ENCODE results near the gene KAZN.

KAZN gene

DNA sequence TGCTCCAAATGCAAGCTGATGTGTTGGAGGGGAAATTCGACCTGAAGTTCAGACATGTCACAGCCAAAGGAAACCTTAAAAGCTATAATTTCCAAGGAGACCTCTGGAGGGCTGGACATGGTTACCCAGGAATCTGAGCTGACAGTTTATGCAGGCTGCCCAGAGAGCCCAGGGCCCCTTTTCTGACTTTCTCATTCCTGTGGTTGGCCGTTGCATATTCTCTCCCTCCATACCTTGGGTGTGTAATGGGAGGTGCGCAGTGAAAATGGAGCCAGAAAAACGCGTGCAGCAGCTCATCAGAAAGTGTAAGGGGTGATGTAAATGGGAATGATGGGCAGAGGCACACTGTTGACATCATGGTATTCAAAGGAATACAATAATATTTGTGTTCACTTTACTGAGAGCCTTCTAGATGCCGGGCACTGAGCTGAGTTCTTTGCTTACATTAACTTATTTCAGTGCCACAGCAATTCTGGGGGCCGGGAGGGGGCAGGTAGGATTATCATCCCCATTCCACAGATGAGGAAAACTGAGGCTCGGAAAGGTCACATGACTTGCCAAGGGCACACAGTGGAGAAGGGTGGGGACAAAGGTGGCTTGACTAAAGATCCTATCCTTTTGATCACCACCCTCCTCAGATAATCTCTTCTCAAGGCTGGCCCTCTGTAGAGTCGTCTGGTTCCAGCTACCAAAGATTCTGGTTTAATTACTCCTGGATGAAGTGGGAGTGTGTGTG is 38.6 kb downstream of the KAZN start:
- Histone ChIP-seq H3K27me3 (ENCODE audit: control insufficient read depth in 1 of 2, insufficient read depth in 2 of 2, low read length in 2 of 2) (peaks cover 0 to 3% of the 10 kb centered on the region in 2 donors), H3K27ac (ENCODE audit: low read depth, low read length) (no peak overlapping the region), H3K4me1 (ENCODE audit: control insufficient read depth in 1 of 2, insufficient read depth in 2 of 2, low read length in 2 of 2) (no peaks in the 10 kb centered on the region), H3K9ac (ENCODE audit: low read depth in 1 of 2, low read length in 2 of 2) (no peak overlapping the region), H3K4me3 (ENCODE audit: low read depth in 1 of 2, low read length in 2 of 2) (no peak overlapping the region), H3K36me3 (ENCODE audit: control insufficient read depth in 1 of 2, insufficient read depth in 2 of 2, low read length in 2 of 2) (no peaks in the 10 kb centered on the region), H3K9me3 (ENCODE audit: control insufficient read depth in 1 of 2, low read length in 2 of 2) (no peaks in the 10 kb centered on the region)

DNA sequence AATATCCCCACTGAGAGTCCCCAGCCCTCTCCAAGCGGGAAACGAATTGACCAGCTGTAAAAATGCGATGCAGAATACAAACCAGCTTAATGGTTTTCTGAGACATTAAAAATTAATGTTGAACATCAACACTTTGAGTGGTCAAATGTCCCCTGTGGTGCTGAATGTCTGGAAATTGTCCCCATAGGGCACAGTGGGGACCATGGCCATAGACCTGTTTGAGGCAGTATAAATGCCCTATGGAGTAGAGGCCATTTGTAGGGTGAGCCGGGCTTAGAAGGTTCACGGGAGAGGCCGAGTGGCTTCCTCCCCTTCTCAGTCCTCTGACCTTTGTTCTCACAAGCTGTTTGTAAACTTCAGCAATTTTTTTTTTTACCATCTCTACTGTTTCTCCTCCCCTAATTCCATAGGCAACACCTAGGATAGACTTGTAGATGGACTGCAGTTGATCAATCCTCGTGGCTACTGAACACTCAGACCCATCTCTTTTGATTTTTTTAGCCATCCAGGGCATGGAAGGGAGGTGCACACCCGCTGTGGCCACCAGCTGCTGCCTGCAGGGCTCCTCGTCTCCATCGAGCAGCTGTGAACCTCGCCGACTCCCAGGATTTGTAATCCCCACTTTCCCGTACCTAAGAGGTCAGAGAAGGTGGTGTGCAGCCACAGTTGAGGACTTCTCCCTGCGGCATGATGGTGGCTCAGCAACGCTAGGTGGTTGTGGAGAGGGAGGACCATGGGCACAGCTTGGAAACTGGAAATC is 41.0 kb downstream of the KAZN start:
- no peak overlapping the region for H3K27ac ChIP-seq (ENCODE audit: low read depth, low read length)
- H3K9me3 ChIP-seq (ENCODE audit: control insufficient read depth in 1 of 2, low read length in 2 of 2) = no peaks in the 10 kb centered on the region
- H3K4me1 ChIP-seq (ENCODE audit: control insufficient read depth in 1 of 2, insufficient read depth in 2 of 2, low read length in 2 of 2) = no peaks in the 10 kb centered on the region
- peaks cover 0 to 3% of the 10 kb centered on the region in 2 donors for H3K27me3 ChIP-seq (ENCODE audit: control insufficient read depth in 1 of 2, insufficient read depth in 2 of 2, low read length in 2 of 2)
- no peak overlapping the region for H3K9ac ChIP-seq (ENCODE audit: low read depth in 1 of 2, low read length in 2 of 2)
- no peak overlapping the region for H3K4me3 ChIP-seq (ENCODE audit: low read depth in 1 of 2, low read length in 2 of 2)
- no peaks in the 10 kb centered on the region for H3K36me3 ChIP-seq (ENCODE audit: control insufficient read depth in 1 of 2, insufficient read depth in 2 of 2, low read length in 2 of 2)

DNA sequence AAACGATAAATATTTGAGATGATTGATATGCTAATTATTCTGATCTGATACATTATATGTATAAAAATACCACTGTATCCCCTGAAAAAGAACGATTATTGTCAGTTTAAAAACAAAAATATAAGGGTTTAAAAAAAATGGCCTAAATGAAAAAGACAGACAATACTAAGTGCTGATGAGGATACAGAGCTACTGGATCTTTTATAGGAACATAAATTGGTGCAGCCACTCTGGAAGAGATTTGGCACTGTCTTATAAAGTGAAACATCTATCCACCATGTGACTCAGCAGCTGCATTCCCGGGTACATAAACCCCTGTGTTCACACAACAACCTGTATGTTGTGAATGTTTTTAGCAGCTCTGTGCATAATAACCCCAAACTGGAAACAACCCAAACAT is 44.2 kb downstream of the KAZN start:
- Histone ChIP-seq H3K36me3 (ENCODE audit: control insufficient read depth in 1 of 2, insufficient read depth in 2 of 2, low read length in 2 of 2) (no peaks in the 10 kb centered on the region), H3K27ac (ENCODE audit: low read depth, low read length) (no peak overlapping the region), H3K9me3 (ENCODE audit: control insufficient read depth in 1 of 2, low read length in 2 of 2) (peaks cover 0 to 6% of the 10 kb centered on the region in 2 donors)

DNA sequence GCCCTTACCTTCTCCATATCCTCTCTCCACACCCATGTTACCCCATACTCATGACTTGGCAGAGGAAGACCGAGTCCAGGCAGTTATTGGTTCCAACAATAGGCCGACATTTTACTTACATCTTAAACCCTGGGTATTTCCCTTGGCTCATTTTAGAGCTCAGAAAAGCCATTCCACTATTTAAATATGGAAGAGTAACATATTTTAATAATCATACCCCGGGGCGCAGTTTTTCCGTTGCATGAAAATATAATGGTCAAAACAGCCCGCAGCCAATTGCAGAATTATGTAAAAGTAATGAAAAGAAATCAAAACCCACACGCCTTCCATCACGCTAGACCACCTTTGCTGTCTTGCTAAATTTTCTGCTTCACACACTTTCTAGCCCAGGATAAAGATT is 48.5 kb downstream of the KAZN start:
- Histone ChIP-seq H3K27me3 (ENCODE audit: control insufficient read depth in 1 of 2, insufficient read depth in 2 of 2, low read length in 2 of 2) (no peaks in the 10 kb centered on the region), H3K4me1 (ENCODE audit: control insufficient read depth in 1 of 2, insufficient read depth in 2 of 2, low read length in 2 of 2) (no peaks in the 10 kb centered on the region), H3K9ac (ENCODE audit: low read depth in 1 of 2, low read length in 2 of 2) (no peak overlapping the region), H3K9me3 (ENCODE audit: control insufficient read depth in 1 of 2, low read length in 2 of 2) (peaks cover 0 to 6% of the 10 kb centered on the region in 2 donors), H3K36me3 (ENCODE audit: control insufficient read depth in 1 of 2, insufficient read depth in 2 of 2, low read length in 2 of 2) (no peaks in the 10 kb centered on the region), H3K27ac (ENCODE audit: low read depth, low read length) (no peak overlapping the region), H3K4me3 (ENCODE audit: low read depth in 1 of 2, low read length in 2 of 2) (no peak overlapping the region)

More for the DNA sequence above, 44.2 kb downstream of the KAZN start:
- Histone ChIP-seq H3K4me3 (ENCODE audit: low read depth in 1 of 2, low read length in 2 of 2) (no peak overlapping the region), H3K9ac (ENCODE audit: low read depth in 1 of 2, low read length in 2 of 2) (no peak overlapping the region), H3K27me3 (ENCODE audit: control insufficient read depth in 1 of 2, insufficient read depth in 2 of 2, low read length in 2 of 2) (no peaks in the 10 kb centered on the region), H3K4me1 (ENCODE audit: control insufficient read depth in 1 of 2, insufficient read depth in 2 of 2, low read length in 2 of 2) (no peaks in the 10 kb centered on the region)

DNA sequence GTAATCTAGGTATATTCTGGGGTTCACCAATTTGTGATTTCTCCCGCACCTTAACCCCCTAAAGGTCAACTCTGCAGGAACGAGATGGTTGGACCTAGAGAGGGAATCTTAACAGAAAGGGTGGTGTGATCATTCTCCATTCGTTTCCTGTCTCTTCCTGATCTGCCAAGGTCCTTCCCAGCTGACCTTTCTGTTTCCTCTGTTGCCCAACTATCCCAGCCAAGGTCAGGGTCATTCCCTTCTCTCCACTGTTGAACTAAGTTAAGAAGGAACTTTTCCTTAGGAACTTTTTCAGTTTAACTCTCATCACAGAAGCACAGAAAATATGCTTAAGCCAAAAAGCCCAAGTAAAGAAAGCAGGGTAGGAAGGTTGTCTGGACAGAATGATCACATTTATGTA is 49.3 kb downstream of the KAZN start:
- Histone ChIP-seq H3K36me3 (ENCODE audit: control insufficient read depth in 1 of 2, insufficient read depth in 2 of 2, low read length in 2 of 2) (no peaks in the 10 kb centered on the region), H3K4me3 (ENCODE audit: low read depth in 1 of 2, low read length in 2 of 2) (no peak overlapping the region), H3K4me1 (ENCODE audit: control insufficient read depth in 1 of 2, insufficient read depth in 2 of 2, low read length in 2 of 2) (no peaks in the 10 kb centered on the region)

DNA sequence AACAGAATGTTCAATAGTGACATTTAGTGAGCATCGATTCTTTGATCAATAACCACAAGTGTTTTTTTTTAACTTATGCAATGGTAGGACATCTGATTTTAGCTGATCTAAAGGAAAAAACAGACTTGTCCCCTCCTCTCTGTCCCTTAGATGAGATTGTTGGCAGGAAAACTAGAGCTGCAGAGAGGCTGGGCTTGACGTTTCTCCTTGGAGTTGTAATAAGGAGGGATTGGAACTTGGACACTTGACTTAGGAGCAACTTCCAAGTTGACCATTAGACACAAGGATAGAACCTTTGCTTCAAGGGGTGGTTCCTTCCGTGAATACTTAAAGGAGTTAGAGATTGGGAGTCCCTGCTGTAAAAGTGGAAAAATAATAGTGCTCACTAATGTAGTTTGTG is 49.9 kb downstream of the KAZN start:
- no peak overlapping the region for H3K4me3 ChIP-seq (ENCODE audit: low read depth in 1 of 2, low read length in 2 of 2)
- peaks cover 0 to 6% of the 10 kb centered on the region in 2 donors for H3K9me3 ChIP-seq (ENCODE audit: control insufficient read depth in 1 of 2, low read length in 2 of 2)
- H3K4me1 ChIP-seq (ENCODE audit: control insufficient read depth in 1 of 2, insufficient read depth in 2 of 2, low read length in 2 of 2) = no peaks in the 10 kb centered on the region
- no peaks in the 10 kb centered on the region for H3K27me3 ChIP-seq (ENCODE audit: control insufficient read depth in 1 of 2, insufficient read depth in 2 of 2, low read length in 2 of 2)
- H3K27ac ChIP-seq (ENCODE audit: low read depth, low read length) = no peak overlapping the region
- no peaks in the 10 kb centered on the region for H3K36me3 ChIP-seq (ENCODE audit: control insufficient read depth in 1 of 2, insufficient read depth in 2 of 2, low read length in 2 of 2)
- H3K9ac ChIP-seq (ENCODE audit: low read depth in 1 of 2, low read length in 2 of 2) = no peak overlapping the region

More for the DNA sequence above, 49.3 kb downstream of the KAZN start:
- H3K9me3 ChIP-seq (ENCODE audit: control insufficient read depth in 1 of 2, low read length in 2 of 2) = peaks cover 0 to 6% of the 10 kb centered on the region in 2 donors
- no peak overlapping the region for H3K27ac ChIP-seq (ENCODE audit: low read depth, low read length)
- H3K27me3 ChIP-seq (ENCODE audit: control insufficient read depth in 1 of 2, insufficient read depth in 2 of 2, low read length in 2 of 2) = no peaks in the 10 kb centered on the region
- no peak overlapping the region for H3K9ac ChIP-seq (ENCODE audit: low read depth in 1 of 2, low read length in 2 of 2)

DNA sequence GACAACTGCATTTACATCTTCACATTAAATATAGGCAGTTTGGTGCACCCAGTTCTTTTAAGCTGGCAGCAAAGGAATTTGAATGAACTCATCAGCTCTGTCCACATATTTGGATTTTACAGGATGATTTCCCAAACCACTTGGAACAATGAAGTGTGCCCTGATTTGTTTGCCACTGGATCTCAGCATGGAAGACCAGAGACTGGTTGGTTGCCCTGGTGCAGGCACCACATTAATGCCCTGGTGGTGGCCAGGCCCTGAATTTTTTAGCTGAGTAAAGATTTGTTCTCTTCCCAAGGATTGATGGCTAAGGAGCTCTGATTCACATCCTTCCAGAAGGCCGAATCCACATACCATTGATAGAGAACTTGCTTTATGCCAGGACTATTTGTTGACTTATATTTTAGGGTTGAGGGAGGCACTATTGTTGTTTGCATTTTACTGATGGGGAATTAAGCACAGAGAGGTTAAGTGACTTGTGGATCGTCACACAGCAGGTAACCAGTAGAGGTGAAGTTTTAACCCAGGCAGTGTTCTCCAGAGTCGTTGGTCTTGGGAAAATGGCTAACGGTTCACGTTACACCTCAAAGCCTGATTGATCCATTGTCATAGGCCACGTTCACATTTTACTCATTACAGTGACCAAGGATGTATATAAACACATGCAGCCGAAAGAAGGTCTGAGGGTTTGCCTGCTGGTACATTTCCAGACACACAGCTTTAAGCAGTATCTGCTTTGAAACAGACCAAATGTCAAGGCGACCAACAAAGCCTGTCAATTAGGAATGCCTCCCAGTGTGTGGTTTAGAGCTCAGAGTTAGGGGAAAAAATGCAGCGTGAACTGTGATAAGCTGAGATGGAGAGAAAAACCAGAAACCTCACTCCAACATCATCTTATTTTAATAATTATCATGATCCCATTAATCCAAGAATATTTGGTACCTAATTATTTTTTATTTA is 50.7 kb downstream of the KAZN start:
- no peak overlapping the region for H3K9ac ChIP-seq (ENCODE audit: low read depth in 1 of 2, low read length in 2 of 2)
- no peaks in the 10 kb centered on the region for H3K27me3 ChIP-seq (ENCODE audit: control insufficient read depth in 1 of 2, insufficient read depth in 2 of 2, low read length in 2 of 2)
- H3K27ac ChIP-seq (ENCODE audit: low read depth, low read length) = no peak overlapping the region
- H3K36me3 ChIP-seq (ENCODE audit: control insufficient read depth in 1 of 2, insufficient read depth in 2 of 2, low read length in 2 of 2) = no peaks in the 10 kb centered on the region
- peaks cover 0 to 6% of the 10 kb centered on the region in 2 donors for H3K9me3 ChIP-seq (ENCODE audit: control insufficient read depth in 1 of 2, low read length in 2 of 2)
- no peak overlapping the region for H3K4me3 ChIP-seq (ENCODE audit: low read depth in 1 of 2, low read length in 2 of 2)
- no peaks in the 10 kb centered on the region for H3K4me1 ChIP-seq (ENCODE audit: control insufficient read depth in 1 of 2, insufficient read depth in 2 of 2, low read length in 2 of 2)

DNA sequence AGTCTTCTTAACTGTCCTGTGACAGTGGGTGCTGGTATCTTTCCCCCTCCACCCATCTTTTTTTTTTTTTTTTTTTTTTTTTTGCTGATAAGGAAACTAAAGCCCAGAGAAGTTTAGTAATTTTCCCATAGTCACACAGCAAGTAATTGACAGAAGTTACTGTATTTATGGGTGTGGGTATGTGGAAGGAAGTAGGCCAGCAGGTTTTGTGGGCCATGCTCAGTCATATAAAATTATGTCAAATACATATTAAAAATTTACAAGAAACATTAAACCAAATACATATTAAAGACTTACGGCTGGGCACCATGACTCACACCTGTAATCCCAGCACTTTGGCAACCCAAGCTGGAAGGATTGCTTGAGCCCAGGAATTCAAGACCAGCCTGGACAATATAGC is 51.5 kb downstream of the KAZN start:
- no peak overlapping the region for H3K27ac ChIP-seq (ENCODE audit: low read depth, low read length)
- H3K27me3 ChIP-seq (ENCODE audit: control insufficient read depth in 1 of 2, insufficient read depth in 2 of 2, low read length in 2 of 2) = no peaks in the 10 kb centered on the region
- H3K4me1 ChIP-seq (ENCODE audit: control insufficient read depth in 1 of 2, insufficient read depth in 2 of 2, low read length in 2 of 2) = no peaks in the 10 kb centered on the region

DNA sequence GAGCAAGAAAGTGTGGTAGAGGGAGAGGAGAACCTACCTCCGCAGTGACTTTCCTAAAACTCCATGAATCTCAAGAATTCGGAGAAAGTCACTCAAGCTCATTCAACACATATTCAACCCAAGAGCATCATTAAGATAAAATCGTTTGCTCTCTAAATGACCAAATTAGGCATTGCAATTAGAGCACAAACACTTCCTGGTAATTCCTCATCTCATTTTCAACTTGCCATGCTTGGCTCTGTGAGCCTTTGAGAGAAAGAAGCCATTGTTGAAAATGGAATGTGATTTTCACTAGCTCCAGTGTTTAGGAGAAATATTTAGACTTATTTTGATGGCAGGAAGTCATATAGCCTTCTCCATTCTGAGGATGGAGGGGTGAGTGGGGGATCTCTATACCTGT is 52.5 kb downstream of the KAZN start:
- H3K4me3 ChIP-seq (ENCODE audit: low read depth in 1 of 2, low read length in 2 of 2) = no peak overlapping the region
- no peak overlapping the region for H3K27ac ChIP-seq (ENCODE audit: low read depth, low read length)
- no peak overlapping the region for H3K9ac ChIP-seq (ENCODE audit: low read depth in 1 of 2, low read length in 2 of 2)
- no peaks in the 10 kb centered on the region for H3K9me3 ChIP-seq (ENCODE audit: control insufficient read depth in 1 of 2, low read length in 2 of 2)
- H3K27me3 ChIP-seq (ENCODE audit: control insufficient read depth in 1 of 2, insufficient read depth in 2 of 2, low read length in 2 of 2) = no peaks in the 10 kb centered on the region
- H3K36me3 ChIP-seq (ENCODE audit: control insufficient read depth in 1 of 2, insufficient read depth in 2 of 2, low read length in 2 of 2) = no peaks in the 10 kb centered on the region
- no peaks in the 10 kb centered on the region for H3K4me1 ChIP-seq (ENCODE audit: control insufficient read depth in 1 of 2, insufficient read depth in 2 of 2, low read length in 2 of 2)

More for the DNA sequence above, 51.5 kb downstream of the KAZN start:
- Histone ChIP-seq H3K4me3 (ENCODE audit: low read depth in 1 of 2, low read length in 2 of 2) (no peak overlapping the region), H3K9ac (ENCODE audit: low read depth in 1 of 2, low read length in 2 of 2) (no peak overlapping the region), H3K36me3 (ENCODE audit: control insufficient read depth in 1 of 2, insufficient read depth in 2 of 2, low read length in 2 of 2) (no peaks in the 10 kb centered on the region), H3K9me3 (ENCODE audit: control insufficient read depth in 1 of 2, low read length in 2 of 2) (peaks cover 0 to 4% of the 10 kb centered on the region in 2 donors)
